Loucy (cell line): ENCODE measurements around the gene TXNIP.

ENCODE experiments used
- CTCF ChIP-seq: fragments of 200-600 bp; sonication (generic); conservative IDR thresholded peaks from 2 replicates; pipeline ENCODE4 v1.5.1; 2014; ENCODE audit warnings: mild to moderate bottlenecking, antibody characterized with exemption, low read length
- EZH2phosphoT487 ChIP-seq: fragments of 200-600 bp; IDR thresholded peaks from 2 replicates; pipeline ENCODE4 v1.6.1; 2018; ENCODE audit warnings: antibody characterized with exemption, mild to moderate bottlenecking, moderate library complexity, borderline replicate concordance

DNA sequence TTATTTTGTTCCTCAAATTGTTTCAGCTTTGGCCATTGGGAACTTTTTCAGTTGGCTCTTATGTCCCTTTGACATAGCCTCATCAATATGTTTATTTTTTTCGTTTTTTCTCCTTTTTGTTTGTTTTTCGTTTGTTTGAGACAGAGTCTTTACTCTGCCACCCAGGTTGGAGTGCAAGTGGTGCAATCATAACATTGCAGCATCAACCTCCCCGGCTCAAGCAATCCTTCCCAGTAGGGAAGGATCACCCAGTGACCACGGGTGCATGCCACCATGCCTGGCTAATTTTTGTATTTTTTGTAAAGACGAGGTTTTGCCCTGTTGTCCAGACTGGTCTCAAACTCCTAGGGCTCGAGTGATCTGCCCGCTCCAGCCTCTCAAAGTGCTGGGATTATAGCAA lies 23.8 kb downstream of the TXNIP start:
- TF ChIP-seq CTCF (no peak), EZH2phosphoT487 (no peak)
